A673 (cell line): Measurements from ENCODE around the gene PSMA4. TPM values are rescaled to one million over a fixed set of nuclear protein-coding genes. Genes with fewer than 3 reads are reported as not detected.

Source experiments
- BruUV-seq: library from RNA; stranded (reverse); fragments of 400-500 nt; replicated peaks from 2 replicates; lab custom pipeline; 2021; lab: Mats Ljungman, UMichigan
- CTCF ChIA-PET: fragments of 300-600 bp; sonication (Branson Sonifier 250); formaldehyde crosslinking; loops from one replicate; lab custom pipeline; 2022; ENCODE audit warnings: antibody characterized with exemption; lab: Charles Lee
- POLR2A ChIA-PET: fragments of 300-600 bp; sonication (Branson Sonifier 250); formaldehyde crosslinking; loops from one replicate; lab custom pipeline; 2022; ENCODE audit warnings: antibody characterized with exemption; ENCODE audit not compliant: low non-redundant PET; lab: Charles Lee
- DNase-seq: peaks from one replicate; pipeline ENCODE4 v3.0.0-alpha.2; 2015; ENCODE audit warnings: low spot score
- H3K27ac ChIP-seq: fragments of 200-600 bp; sonication (generic); 2 replicates; pipeline ENCODE4 v1.5.1; 2016; ENCODE audit warnings: mixed run types, low read depth, mild to moderate bottlenecking, mixed read lengths, antibody characterized with exemption, low read length; ENCODE audit not compliant: poor library complexity, severe bottlenecking
- H3K27me3 ChIP-seq: fragments of 200-600 bp; sonication (generic); replicated peaks from 2 replicates; pipeline ENCODE4 v1.6.1; 2017; ENCODE audit warnings: mixed run types, low read depth, mild to moderate bottlenecking, mixed read lengths, antibody characterized with exemption, low read length; ENCODE audit not compliant: insufficient read depth, poor library complexity
- H3K36me3 ChIP-seq: fragments of 200-600 bp; sonication (generic); 2 replicates; pipeline ENCODE4 v1.6.1; 2016; ENCODE audit warnings: mixed run types, mild to moderate bottlenecking, mixed read lengths, antibody characterized with exemption, low read length; ENCODE audit not compliant: insufficient read depth, poor library complexity, severe bottlenecking
- H3K4me1 ChIP-seq: fragments of 200-600 bp; sonication (generic); 2 replicates; pipeline ENCODE4 v1.6.1; 2017; ENCODE audit warnings: mixed run types, mild to moderate bottlenecking, mixed read lengths, antibody characterized with exemption, low read length; ENCODE audit not compliant: insufficient read depth, poor library complexity, severe bottlenecking
- H3K4me3 ChIP-seq: fragments of 200-600 bp; sonication (generic); 2 replicates; pipeline ENCODE4 v1.5.1; 2016; ENCODE audit warnings: low read depth, mixed run types, mild to moderate bottlenecking, mixed read lengths, low read length; ENCODE audit not compliant: poor library complexity, severe bottlenecking
- H3K9me3 ChIP-seq: fragments of 200-600 bp; sonication (generic); 2 replicates; pipeline ENCODE4 v1.6.1; 2016; ENCODE audit warnings: mixed run types, low read depth, mild to moderate bottlenecking, mixed read lengths, antibody characterized with exemption, low read length; ENCODE audit not compliant: poor library complexity, severe bottlenecking
- CTCF ChIP-seq: fragments of 300-800, 200-600 bp; sonication (generic); conservative IDR thresholded peaks from 2 replicates; pipeline ENCODE4 v1.5.1; 2017; ENCODE audit warnings: low read depth, mild to moderate bottlenecking, antibody characterized with exemption, low read length, moderate library complexity, mixed read lengths
- EZH2 ChIP-seq: fragments of 200-600 bp; sonication (generic); IDR thresholded peaks from 2 replicates; pipeline ENCODE4 v1.6.1; 2017; ENCODE audit warnings: borderline replicate concordance, low read depth, mild to moderate bottlenecking, mixed read lengths, antibody characterized with exemption, low read length; ENCODE audit not compliant: poor library complexity, severe bottlenecking
- intact Hi-C: fragments of 100-400 bp; cut with micrococcal nuclease; formaldehyde crosslinking; loops from one replicate; pipeline ENCODE4 v1.10.0; 2022; ENCODE audit not compliant: unreplicated experiment
- total RNA-seq: library from RNA; stranded (reverse); gene quantifications from 2 replicates; pipeline ENCODE4 v1.2.3, GENCODE V29; 2021

The PSMA4 gene
- total RNA-seq, 1 experiment from 2014 or later: 444 TPM

- no TSS peak for BruUV-seq
- peaks cover 9% of the 10 kb centered on the region for H3K4me1 ChIP-seq
- H3K27ac ChIP-seq: no peak overlapping the region
- no peaks in the 10 kb centered on the region for H3K9me3 ChIP-seq
- CTCF ChIA-PET: no interaction called here
- H3K36me3 ChIP-seq: no peaks in the 10 kb centered on the region
- no peak for DNase-seq
- intact Hi-C loops: no loop called here
- TF ChIP-seq CTCF (no peak), EZH2 (no peak)
- H3K27me3 ChIP-seq: no peaks in the 10 kb centered on the region
- POLR2A ChIA-PET: no interaction called here
- no peak overlapping the region for H3K4me3 ChIP-seq
Measured at GRCh38 chr15:78573416-78573815, 33.2 kb downstream of the PSMA4 start.

GRCh38 chr15:78574944-78575343, 34.7 kb downstream of the PSMA4 start:
- no peak for DNase-seq
- Histone ChIP-seq H3K4me1 (peaks cover 9% of the 10 kb centered on the region), H3K4me3 (no peak overlapping the region), H3K9me3 (no peaks in the 10 kb centered on the region), H3K36me3 (no peaks in the 10 kb centered on the region), H3K27me3 (no peaks in the 10 kb centered on the region), H3K27ac (no peak overlapping the region)
- intact Hi-C loops: no loop called here
- TF ChIP-seq CTCF: no peak
- no peak for TF ChIP-seq EZH2
- ChIA-PET POLR2A (no interaction called here), CTCF (interaction anchor here (0.6 kb wide), 1 partner anchor 9 kb away, joined by 6 read pairs; no protein-coding TSS in a partner anchor)
- no TSS peak for BruUV-seq

GRCh38 chr15:78597583-78597982, 57.3 kb downstream of the PSMA4 start:
- intact Hi-C loops: no loop called here
- no TSS peak for BruUV-seq
- POLR2A ChIA-PET: no interaction called here

More at GRCh38 chr15:78597583-78597982, 57.3 kb downstream of the PSMA4 start:
- TF ChIP-seq CTCF (no peak), EZH2 (no peak)
- CTCF ChIA-PET: interaction anchor here (1.2 kb wide), 1 partner anchor 332 kb away, joined by 3 read pairs; no protein-coding TSS in a partner anchor
- no peak overlapping the region for H3K27ac ChIP-seq
- H3K36me3 ChIP-seq: no peaks in the 10 kb centered on the region
- H3K27me3 ChIP-seq: no peaks in the 10 kb centered on the region
- no peak for DNase-seq
- H3K4me1 ChIP-seq: no peaks in the 10 kb centered on the region
- H3K4me3 ChIP-seq: no peak overlapping the region
- H3K9me3 ChIP-seq: no peaks in the 10 kb centered on the region
